NCI-H2227 treated with DMSO at 0.1 percent for 48 hours (cell line): ENCODE measurements around the gene HDDC2.

ENCODE experiments used
- DNase-seq: peaks from one replicate; lab custom pipeline; 2025; lab: John Stamatoyannopoulos, UW

HDDC2 gene

GRCh38 chr6:125301435-125302391 lies at the start of gene HDDC2:
HDDC2 (minus strand) TSS chr6:125301967; CDS start chr6:125301932, 35 bp downstream.
- DNase-seq, result peak; percentile 13

DNA sequence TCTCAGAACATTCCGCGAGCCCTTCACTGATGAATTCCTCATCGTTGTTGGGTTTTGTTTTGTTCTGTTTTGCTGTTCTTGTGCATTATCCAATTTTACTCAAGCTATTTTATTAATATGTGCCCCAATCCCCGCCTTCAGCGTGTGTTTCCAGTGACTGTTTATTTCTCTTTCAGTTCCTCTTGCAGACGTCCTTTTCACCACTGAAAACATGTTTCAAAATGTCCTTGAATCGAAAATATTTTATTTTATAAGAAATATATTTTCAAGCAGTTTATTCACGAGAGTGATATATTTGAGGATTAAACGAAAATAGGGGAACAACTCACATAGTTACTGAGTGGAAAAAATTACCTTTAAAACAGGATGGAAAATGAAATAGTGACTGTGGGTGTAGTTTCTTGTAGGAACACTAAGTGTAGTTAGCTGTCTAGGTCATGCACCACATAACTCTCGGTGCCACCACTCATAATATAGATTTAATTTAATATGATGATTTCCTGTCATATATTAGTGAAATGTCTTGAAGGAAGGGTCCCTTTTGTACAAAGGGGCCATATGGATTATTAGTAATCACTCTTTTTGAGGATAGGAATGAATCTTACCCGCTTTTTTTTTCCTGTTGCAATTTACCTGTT lies 45.3 kb upstream of the HDDC2 start:
- DNase-seq, result no peak

DNA sequence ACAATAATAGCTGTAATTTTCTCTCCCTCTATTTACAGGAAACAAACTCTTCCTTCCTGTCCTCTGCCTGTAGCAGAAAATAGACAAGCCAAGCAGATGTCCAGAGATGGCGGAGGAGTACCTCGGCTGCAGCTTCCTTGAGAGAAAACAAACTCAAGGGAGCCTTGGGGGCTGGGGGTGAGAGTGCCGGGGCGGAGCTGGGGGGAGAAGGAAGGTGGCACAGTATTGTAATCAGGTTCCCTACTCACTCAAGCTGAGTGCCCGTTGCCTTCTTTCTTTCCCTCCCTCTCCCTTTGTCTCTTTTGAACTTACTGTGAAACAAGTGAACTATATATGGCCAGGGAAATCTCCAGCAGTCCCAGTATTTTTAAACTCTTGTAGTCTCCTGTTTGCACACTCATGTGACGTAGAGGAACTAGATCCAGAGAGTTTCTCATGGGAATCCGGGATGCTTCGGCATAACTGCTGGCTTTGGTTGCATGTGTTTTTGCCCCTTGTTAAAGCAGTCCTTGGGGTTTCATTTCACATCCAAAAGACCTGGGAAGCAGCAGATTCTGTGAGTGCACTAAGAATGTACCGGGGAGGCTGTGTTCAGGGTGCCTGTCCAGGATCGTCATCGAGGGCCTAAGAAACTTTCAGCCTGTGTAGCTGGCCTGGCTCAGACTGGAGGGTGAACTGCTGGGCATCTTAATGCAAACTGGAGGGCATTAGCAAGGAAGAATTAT lies 44.6 kb upstream of the HDDC2 start:
- DNase-seq, result peak; percentile 45

DNA sequence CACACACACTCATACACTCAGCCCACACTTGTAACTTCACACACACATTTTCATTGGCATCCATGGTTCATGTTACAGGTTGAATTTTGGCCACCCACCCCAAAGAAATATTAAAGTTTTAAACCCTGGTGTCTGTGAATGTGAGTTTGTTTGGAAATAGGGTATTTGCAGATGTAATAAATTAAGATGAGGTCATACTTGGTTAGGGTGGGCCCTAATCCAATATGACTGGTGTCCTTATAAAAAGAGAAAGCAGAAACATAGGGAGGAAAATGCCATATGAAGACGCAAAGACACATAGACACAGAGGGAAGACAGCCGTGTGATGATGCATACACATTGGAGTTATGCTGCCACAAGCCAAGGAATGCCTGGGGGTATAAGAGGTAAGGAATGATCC lies 39.7 kb upstream of the HDDC2 start:
- no peak for DNase-seq

DNA sequence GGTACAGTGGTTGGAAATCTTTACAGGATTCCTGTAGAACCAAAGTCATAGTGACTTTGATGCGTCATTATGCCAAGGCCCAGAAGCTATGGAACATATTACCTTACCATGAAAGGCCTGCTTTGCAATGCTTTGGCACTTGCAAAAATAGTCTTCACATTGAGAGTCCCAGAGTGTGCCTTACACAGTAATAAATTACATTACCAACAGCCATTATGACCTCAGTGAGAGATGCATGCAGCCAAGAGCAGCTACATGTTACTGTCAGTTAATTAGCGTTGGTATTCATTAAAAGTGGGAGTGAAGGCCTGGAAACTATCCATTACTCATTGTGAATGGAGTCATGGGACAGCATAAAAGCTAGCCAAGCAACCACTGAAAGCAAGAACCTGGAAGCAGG lies 39.2 kb upstream of the HDDC2 start:
- no peak for DNase-seq

DNA sequence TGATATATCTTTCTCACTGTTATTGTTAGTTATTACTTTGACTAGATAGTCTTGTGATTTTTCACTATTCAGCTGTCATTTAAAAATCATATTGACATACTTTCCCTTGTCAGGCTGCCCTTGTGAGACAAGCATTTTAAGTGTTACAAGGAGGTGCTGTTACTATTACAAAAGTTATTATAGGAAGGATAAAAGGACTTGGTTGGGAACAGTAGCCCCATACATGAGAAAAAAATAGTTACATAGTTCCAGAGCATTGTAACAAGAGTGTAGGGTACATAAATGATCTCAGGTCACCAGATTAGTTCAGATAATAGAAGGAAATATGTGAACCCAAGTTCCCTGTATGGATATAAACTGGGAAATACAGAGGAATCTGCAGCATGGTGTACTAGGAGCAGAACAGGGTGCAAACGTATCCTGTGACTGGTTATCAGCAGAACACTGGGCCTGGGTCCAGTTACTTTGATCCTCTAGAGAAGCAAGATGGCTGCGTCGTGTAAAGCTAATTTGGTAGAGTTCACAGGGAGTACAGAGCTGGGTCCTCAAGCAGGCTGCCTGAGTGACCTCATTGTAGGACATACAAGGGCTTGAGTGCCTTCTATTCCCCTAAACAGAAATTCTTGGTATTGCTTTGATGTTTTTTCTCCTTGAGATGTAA lies 38.5 kb upstream of the HDDC2 start:
- DNase-seq, result no peak

DNA sequence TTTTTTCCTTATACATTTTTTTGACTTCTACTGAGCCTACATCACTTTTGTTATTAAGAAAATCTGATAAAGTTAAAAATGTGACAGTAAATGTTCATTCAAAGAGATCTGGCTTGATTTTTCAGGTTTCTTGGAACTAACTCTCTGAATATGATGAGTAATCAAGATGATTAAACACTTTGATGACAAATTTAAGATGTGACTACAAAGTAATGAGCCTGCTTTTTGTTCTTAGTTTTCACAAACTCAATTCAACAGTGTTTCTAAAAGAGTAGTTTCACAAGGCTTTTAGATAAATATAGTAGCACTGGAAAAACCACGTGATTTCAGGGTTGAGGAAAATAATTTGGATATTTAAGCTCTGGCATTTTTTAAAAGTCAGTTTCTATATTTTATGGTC lies 37.9 kb upstream of the HDDC2 start:
- DNase-seq, result no peak

DNA sequence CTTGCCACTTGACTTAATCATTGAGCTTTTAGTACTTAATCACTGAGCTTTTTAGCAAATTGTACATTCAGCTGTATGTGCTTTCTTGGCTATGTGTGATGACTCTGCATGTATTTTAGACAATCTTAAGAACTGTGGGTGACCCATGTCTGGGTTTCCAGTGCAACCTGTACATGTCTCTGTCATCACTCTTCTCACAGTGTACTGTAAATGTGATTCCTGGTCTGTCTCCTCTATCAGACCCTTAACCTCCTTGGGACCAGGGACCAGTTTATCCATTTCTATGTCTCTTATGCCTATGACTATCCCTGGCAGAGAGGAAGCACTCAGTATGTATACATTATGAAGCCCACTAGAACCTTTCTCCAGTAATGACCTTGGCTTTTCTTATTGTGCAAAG lies 36.6 kb upstream of the HDDC2 start:
- no peak for DNase-seq

- no peak for DNase-seq
Measured at GRCh38 chr6:125337706-125338105, 35.9 kb upstream of the HDDC2 start.

- DNase-seq, result no peak
Measured at GRCh38 chr6:125332664-125333063, 30.9 kb upstream of the HDDC2 start.

- no peak for DNase-seq
Measured at GRCh38 chr6:125325586-125325985, 23.8 kb upstream of the HDDC2 start.

- no peak for DNase-seq
Measured at GRCh38 chr6:125323376-125323775, 21.6 kb upstream of the HDDC2 start.

DNA sequence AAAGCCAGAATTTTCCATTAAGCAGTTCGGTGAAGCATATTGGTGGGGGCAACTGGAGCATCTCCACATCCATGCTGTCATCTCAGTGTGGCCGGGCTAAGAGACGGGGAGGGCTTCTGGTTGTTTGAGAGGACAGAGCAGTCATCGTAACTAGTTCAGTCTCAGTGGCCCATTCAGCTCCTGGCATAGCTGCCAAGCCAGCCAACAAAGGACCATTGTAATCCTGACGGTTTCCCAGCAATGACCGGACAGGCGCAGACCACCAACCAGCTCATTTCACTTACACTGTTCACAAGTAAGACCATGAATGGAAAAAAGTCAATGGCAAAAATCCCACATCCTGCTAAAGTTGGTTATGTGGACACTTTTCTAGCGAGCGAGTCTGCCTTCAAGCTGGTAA lies 14.9 kb upstream of the HDDC2 start:
- no peak for DNase-seq

- DNase-seq, result no peak
Measured at GRCh38 chr6:125315548-125315947, 13.8 kb upstream of the HDDC2 start.

DNA sequence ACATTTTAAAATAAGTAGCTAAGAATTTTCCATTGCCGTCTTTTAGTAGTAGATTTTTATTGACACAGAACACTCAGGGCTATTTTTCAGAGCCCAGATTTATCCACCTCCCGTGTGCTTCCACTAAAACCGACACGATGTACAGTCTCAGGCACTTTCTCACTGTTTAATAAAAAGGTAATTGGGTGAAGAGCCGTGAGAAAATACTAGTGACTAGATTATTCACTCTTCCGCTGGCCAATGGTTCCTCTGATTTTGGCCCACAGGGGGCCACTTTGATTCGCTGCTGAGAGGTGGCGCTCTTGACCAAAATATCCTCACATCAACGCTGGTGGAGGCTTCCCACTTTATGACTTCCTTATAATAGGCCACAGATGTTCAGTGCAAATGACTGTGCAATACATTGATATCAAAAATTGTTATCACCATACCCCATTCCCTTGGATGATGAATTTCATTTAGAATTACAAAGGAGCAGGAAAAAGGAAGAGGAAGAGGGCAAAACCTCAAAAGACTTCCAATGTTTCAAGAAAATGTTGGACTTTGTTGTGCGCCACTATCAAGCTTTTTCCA lies 12.3 kb upstream of the HDDC2 start:
- peak; percentile 44 for DNase-seq

GRCh38 chr6:125312950-125313349 lies 11.2 kb upstream of the HDDC2 start:
- DNase-seq, result no peak

DNA sequence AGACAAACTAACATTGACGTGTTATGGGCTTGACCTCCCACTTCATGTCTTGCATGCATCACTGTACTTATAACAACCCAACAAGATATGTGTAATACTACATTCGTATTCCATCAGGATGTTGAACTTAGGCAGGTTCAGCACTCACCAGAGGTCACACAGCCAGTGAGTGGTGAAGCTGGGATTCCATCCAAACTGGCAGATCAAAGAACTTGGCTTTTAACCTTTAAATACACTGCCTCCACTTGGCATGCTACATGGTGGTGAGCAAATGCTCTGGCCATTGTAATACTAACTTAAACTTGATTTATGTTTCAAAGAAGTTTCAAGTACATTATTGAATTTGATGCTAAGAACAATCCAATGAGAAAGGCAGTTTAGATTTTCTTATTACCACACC lies 10.7 kb upstream of the HDDC2 start:
- no peak for DNase-seq

GRCh38 chr6:125310994-125311649 lies 9.4 kb upstream of the HDDC2 start:
- peak; percentile 76 for DNase-seq

DNA sequence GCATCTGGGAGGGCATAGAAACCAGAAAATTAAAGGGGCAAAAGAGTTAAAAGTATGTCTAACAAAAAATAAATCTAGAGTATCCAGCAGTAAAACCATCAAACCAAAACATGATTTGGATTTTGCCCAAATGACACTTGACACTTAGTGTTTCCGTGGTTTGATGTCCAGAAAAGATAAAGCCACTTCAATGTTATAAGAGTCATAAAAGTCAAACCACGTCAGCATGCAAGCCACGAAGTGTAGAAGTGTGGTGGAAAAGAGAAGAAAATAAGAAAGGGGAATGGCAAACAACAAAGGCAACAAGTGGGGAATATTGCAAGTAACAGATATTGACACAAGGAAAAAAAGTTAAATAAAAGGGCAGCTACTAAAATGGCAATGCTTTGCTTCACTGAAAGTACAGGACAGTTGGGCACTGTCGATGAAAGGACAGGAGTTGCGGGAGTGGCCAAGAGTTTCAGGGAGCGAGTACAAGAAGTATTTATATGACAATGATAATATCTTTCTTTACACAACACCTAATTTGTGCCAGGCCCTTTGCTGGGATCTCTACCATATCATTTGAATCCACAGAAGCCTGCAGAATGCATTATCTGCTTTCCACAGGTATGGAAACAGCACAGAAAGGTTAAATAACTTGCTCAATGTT lies 6.3 kb upstream of the HDDC2 start:
- no peak for DNase-seq

DNA sequence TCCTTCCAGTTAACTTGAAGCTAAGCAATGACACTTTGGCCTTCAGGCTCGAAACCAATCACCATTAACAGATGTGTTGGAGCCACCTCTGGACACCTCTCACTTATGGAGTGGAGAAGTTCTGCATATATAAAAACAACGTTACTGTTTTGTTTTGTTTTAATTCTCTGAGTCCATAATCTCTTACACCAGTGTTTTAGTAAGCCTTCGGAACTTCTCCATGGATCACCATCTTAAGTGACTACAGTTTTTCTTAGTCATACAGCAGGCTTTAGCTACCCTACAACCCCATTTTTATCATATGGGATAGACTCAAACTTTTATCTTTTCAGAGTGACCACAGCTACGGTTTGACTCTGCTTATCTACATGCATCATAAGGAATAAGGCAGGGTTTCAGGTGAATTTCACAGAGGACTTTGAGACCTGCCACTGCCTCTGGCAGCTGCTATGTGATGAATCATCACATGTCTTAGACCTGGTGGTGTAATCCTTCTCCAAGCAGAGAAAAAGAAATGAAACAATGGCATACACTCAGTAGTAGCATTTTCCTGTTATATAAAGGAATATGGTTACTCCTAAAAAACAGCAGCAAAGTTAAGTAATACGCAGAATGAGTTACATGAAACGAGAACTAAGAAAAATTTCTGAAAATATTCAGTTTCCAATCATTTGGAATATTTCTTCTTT lies 5.5 kb upstream of the HDDC2 start:
- no peak for DNase-seq
